Measurements from ENCODE around the gene DNAI4.
"Not testable (repeated sequence)": the region's sequence is repeated elsewhere in the genome, so short reads cannot be mapped to it uniquely, and the experiment has no call there.

DNAI4 gene, protein sequence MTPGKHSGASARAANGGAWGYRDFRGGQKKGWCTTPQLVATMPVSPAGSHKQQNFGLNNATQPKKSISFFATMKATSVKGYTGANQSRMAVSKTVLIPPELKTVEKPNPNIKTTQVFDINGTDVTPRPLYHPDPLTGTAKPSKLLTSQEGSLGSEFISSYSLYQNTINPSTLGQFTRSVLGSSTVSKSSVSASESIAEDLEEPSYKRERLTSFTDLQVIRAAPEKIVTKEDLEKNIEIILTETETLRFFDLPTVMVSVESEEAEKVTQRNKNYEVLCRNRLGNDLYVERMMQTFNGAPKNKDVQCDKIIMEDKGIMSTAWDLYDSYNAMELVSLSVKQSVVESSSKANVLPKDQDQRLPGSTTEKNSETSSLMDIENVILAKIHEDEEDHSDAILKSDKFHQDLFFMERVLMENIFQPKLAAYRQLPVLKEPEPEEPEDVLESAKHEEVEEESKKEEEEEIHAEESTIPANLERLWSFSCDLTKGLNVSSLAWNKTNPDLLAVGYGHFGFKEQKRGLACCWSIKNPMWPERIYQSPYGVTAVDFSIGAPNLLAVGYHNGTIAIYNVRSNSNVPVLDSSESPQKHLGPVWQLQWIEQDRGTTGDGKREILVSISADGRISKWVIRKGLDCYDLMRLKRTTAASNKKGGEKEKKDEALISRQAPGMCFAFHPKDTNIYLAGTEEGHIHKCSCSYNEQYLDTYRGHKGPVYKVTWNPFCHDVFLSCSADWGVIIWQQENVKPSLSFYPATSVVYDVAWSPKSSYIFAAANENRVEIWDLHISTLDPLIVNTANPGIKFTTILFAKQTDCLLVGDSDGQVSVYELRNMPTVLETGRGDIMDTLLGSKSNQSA

DNA sequence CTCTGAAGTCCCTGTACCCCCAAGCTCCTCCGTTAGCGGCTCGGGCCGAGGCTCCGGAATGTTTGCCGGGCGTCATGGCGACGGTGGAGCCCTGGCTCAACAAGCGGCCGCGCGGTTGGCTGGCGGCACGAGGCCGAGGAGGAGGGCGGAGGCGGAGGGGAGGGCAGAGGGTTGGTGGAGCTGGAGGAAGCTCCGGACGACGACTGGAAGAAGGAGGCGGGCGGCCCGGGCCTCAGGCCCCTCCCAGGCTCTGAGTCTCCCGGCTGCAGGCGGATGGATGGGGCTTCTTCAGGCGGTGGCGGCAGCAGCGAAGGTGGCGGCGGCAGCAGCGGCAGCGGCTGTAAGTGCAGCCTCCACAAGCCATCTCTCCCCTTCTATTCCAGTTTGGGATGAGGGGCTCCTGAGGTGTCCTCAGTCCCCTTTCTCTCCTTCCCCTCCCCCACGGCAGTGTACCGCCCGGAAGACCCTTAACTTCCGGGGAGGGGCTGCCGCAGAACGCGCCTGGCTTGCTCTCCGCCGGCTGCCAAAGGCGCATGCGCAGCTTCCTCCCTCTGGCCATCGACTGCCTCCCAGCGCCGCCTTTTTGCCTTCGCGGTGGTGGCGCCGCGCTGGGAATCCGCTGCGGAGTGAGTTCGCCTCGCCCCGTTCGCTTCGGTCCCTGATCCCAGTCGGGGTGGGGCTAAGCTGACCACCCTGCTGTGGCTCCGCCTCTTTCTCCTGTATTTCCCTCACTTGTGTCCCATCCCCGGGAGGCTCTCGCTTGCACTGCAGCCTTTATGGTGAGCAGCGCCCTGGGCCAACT is at the start of gene DNAI4, which contains the start of gene MIER1:
TSS of gene DNAI4 (minus strand) at position 101 of the 802 bp plus-strand sequence. CDS start at position 76, 25 bp downstream.
TSS of gene MIER1 (plus strand) at position 235 of the 802 bp plus-strand sequence. CDS start at position 274, 39 bp downstream.
- peak; percentile 97 for DNase-seq

DNA sequence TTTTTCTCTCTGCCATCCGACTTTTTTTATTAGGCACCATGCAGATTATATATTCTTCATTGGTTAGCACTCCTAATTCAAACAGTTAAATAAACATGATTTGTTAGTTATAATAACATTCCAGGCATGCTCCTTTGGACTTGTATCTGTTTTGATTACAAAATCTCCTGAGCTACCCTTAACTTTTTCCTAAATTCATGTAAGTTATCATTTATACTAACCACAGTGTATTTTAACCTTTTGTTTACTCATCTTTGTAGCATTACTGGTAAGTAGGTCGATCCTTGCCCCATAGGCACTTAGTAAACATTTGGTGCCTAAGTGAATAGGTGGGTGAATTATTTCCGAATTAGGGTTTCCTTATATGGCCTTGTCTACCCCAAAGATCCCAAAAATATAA is 43.9 kb upstream of the DNAI4 start:
- no peak for DNase-seq

DNA sequence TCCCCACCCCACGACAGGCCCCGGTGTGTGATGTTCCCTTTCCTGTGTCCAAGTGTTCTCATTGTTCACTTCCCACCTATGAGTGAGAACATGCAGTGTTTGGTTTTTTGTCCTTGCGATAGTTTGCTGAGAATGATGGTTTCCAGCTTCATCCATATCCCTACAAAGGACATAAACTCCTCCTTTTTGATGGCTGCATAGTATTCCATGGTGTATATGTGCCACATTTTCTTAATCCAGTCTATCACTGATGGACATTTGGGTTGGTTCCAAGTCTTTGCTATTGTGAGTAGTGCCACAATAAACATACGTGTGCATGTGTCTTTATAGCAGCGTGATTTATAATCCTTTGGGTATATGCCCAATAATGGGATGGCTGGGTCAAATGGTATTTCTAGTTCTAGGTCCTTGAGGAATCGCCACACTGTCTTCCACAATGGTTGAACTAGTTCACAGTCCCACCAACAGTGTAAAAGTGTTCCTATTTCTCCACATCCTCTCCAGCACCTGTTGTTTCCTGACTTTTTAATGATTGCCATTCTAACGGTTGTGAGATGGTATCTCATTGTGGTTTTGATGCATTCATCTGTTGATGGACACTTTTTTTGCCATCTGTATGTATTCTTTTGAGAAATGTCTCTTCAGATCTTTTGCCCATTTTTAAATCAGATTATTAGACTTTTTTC is 41.7 kb upstream of the DNAI4 start:
- not testable (repeated sequence) for DNase-seq

DNA sequence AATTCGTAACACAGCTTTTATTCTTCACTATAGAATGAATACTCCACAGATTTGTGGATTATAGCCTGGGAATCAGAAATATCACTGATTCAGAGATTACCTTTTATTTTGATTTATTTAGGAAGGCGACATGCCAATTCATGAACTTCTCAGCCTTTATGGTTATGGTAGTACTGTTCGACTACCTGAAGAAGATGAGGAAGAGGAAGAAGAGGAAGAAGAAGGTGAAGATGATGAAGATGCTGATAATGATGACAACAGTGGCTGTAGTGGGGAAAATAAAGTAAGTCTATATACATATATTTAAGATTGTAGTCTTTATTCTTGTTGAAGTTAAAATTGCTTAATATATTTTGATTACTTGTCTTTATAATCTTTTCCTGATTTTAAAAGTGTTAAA is 33.3 kb upstream of the DNAI4 start:
- DNase-seq, result no peak

DNA sequence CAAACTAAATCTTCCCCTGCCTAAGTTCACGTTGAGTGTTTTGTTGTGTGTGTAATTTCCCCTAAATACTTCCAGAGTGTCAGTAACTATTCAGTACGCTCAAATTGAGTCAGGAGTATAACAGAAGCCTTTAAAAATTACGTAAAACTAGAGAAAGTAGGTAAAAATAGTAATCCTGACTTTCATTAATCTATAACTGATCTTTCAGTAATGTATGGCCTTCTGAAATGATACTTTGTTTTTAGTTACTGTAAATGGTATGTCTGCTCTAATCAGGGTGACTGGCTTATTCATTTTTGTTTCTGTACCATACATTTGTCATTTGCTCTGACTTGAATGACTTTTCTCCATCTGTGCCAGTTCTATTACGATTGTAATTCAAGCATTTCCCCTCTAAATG is 29.6 kb upstream of the DNAI4 start:
- DNase-seq, result no peak

DNA sequence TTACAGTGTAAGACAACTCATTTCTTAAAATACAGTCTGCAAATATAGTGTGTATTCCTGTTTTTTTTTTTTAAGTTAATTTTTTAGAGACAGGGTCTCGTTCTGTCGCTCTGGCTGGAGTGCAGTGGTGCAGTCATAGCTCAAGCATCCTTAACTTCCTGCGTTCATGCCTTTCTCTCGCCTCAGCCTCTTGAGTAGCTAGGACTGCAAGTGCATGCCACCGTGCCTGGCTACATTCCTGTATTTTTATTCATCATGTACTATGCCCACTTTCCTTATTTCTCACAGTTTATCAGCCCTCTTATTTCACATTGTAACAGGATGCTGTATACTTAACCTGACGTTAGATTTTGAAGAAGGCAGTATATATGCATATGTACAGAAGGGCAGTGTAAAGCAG is 26.9 kb upstream of the DNAI4 start:
- DNase-seq, result no peak

DNA sequence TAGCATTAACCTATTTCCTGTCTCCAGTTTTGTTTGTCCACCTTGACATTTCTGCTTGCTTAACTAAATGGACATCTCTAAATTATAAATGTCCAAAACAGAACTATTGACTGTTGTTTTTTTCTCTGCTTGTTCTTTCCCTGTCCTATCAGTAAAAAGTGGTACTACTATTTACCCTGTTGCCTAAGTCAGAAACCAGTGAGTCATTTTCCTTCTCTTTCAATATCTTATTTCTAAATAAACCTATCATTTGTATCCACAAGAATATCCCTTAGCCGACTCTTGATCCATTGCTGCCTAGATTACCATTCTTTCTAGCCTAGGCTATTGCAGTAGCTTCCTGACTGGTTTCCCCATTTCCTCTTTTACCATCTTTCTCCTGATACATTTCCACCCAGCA is 22.6 kb upstream of the DNAI4 start:
- no peak for DNase-seq

DNA sequence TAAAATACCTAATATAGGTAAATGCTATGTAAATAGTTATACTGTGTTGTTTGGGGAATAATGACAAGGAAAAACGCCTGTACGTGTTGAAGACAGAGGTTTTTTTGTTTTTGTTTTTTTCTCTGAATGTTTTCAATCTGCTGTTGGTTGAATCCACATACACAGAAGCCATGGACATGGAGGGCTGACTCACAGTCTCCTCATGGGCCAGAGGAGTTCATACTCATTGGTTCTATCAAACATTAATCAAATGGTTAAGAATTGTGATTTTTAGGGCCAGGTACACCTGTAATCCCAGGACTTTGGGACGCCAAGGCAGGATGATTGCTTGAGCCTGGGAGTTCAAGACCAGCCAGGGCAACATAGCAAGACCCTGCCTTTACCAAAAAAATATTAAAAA is 20.7 kb upstream of the DNAI4 start:
- DNase-seq, result no peak

DNA sequence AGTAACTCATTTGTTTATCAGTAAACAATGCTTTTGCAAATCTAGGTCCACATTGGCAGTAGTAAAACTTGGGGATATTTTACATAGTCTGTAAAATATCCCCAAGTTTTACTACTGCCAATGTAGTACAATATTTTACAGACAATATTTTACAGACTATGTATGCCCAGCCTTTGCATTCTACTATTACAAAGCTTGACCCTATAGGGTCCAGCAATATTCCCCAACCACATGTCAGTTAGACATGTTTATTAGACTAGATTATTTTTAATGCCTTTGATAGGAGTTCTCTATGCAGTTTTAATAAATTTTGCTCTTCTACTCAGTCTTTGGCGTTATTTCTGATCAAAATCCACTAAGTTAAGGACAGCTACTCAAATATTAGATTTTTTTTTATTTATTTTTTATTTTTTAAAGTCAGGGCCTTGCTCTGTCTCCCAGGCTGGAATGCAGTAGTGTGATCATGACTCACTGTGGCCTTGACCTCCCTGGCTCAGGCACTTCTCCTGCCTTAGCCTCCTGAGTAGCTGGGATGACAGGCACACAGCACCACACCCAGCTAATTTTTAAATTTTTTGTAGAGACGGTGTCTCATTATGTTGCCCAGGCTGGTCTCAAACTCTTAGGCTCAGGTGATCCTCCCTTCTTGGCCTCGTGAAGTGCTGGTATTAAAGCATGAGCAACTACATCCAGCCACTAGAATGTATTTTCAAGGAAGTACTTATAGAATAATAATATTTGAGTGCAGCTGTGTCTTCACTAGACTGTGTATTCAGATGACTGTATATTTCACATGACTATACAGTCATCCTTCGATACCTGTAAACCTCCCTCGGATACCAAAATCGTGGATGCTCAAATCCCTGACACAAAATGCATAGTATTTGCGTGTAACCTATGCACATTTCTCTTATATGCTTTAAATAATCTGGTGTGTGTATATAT is 19.9 kb upstream of the DNAI4 start:
- no peak for DNase-seq

DNA sequence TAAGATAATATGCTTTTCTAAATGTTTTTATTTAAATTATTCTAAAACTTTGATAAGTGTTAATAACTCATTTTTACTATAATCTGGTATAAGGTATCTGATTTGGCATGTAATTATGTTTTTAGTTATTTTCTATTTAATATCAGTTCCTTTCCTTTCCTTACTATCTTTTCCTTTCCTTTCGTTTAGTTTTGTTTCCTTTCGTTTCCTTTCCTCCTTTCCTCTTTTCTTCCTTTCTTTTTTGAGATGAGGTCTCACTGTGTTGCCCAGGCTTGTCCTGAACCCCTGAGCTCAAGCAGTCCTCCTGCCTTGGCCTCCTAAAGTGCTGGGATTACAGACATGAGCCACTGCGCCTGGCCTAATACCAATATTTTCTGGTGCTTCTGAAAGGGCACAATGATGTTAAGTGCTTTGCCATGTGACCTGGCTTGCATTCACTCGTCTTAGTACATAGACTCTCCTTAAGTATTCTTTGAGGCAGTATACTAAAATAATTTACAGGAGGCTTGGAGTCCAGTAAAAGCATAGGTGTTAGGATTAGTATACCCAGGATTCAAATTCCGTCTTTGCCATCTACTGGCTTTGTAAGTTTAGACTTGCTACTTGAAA is 18.8 kb upstream of the DNAI4 start:
- DNase-seq, result no peak

DNA sequence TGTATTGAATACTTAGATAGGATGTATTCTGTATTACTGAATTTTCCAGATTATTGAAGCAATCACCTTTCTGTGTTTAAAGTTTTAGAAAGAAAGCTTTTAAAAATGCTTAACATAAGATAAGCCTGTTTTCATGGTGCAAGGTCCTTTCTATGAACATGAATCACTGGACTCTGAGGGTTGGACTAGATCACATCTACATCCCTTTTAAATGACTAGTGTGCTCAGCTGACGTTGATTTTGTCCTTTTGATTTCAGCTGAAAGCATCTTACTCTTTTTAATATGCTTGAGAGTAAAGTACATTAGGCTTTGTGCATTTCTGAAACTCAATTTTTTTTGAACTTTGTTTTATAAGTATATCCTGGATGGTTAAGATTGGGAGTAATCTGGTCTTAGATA is 16.3 kb upstream of the DNAI4 start:
- DNase-seq, result no peak

DNA sequence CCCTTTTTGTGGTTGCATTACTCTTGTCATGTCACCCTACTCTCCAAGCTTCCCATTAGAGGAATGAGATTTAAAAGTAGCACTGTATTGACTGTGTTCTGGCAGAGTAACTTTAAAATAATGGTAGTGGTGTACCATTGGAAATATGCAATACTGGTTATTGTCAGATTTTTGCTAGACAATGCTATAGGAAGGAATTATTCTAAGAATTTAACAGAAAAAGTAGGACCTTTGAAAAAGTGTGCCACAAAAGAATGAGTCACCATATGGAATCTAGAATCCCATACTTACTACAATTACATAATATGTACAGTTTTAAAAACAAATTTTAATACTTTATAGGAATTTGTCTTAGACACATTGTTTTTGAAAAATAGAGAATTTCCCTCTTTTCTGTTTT is 14.0 kb upstream of the DNAI4 start:
- DNase-seq, result no peak

DNA sequence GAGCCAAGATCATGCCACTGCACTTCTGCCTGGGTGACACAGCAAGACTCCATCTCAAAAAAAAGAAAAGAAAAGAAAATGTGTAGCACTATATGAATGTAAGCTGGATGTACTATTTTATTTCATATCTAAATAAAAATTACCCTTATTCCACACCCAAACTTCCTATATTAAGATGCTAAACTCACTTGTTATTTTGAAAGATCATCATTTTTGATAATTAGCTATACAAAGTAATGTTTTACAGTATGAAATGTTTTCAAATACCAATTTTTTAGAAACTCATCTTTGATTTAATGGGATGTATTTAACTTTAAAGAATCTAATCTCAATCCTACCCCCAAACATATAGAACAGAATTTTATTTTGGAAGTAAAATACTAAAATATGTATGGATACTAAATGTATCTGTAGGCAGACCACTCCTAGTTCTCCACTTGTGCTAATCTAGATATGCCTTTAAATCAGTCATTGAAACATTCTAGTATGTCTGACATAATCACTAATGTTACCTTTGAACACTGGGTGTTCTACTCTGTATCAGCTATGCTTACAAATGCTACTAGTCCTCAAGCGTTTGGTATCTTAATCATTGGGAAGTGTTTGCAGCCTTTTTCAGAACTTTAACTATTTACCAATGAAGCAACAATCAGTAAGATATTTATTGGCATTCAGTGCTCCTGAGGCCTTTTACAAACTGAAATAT is 13.0 kb upstream of the DNAI4 start:
- no peak for DNase-seq

DNA sequence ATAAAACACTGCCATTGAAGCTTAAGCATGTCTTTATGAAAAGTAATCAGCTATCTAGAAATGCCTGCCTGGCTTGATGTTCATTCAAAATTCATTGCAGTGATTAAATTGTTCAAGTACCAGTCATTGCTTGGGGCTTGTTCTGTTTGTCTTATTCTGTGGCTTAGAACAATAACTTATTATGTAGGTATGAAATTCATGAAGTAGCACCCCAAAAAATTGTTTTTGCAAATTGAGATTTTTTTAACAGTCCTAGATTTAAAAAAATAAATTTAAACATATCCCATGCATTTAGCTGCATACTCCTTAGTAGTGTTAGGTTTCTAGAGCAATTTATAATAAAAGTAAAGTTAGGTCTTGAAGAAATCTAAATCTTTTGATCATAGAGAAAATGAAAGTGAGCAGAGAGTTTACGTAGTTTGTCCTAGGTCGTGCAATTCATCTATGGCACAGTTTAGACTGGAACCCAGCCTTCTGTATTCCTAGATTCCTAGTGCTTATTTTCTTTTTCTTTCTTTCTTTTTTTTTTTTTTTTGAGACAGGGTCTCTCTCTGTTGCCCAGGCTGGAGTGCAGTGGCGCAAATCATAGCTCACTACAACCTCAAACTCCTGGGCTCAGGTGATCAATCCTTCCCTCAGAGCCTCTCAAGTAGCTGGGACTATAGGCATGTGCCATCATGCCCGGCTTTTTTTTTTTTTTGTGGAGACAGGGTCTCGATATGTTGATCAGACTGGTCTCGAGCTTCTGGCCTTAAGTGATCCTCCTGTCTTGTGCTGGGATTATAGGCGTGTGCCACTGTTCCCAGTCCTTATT is 9.4 kb upstream of the DNAI4 start:
- DNase-seq, result no peak

DNA sequence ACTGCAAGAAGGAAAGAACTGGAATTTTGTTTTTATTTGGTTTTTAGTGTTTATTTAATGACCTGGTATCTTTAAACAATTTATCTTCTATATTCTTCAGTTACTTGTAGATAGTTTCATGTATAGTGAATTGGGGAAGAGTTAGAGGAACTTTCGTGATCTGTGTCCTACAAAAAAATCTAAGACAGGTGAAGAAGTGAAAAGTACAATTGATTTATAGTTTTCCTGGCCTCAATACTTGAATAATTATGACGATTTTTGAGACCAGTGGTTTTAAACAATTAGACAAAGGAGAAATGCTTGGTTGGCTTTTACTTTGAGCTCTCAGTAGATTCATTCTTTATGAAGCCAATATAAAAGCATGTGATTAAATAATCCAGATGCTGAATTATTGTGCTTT is 7.6 kb upstream of the DNAI4 start:
- no peak for DNase-seq

DNA sequence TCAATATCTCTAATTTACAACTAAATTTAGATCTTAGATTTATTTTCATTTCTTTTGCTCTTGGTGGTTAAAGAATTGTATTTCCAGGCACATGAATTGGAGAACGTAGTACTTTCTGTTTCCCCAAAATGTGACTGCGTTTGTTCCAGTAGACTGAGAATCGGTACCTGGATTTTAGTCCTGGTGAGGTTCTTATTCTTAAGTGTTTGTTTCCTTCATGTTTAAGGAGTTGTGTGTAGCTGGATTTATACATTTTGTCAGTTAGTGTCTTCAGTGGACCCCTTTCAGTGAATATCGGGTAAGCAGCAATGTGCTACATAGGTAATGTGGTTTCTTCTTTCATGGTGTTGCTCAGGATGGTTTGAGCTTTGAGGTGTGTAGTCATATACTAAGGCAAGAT is 6.9 kb upstream of the DNAI4 start:
- no peak for DNase-seq

DNA sequence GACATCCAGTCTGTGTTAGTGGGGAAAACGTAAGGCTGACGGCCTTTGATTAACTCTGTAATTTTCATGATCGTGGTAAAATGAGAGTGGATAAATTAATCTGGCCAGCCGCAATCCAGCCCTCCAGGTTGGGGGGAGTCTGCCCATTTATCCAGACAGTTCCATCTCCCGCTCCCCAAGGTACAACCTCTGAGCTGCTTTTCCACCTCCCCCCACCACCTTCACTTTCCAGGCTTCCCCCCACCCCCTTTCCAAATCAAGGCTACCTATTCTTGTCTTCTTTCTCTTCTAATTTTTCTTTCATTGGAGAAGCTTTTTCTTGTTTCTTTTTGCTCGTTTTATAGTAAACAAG is 6.1 kb upstream of the DNAI4 start:
- no peak for DNase-seq

DNA sequence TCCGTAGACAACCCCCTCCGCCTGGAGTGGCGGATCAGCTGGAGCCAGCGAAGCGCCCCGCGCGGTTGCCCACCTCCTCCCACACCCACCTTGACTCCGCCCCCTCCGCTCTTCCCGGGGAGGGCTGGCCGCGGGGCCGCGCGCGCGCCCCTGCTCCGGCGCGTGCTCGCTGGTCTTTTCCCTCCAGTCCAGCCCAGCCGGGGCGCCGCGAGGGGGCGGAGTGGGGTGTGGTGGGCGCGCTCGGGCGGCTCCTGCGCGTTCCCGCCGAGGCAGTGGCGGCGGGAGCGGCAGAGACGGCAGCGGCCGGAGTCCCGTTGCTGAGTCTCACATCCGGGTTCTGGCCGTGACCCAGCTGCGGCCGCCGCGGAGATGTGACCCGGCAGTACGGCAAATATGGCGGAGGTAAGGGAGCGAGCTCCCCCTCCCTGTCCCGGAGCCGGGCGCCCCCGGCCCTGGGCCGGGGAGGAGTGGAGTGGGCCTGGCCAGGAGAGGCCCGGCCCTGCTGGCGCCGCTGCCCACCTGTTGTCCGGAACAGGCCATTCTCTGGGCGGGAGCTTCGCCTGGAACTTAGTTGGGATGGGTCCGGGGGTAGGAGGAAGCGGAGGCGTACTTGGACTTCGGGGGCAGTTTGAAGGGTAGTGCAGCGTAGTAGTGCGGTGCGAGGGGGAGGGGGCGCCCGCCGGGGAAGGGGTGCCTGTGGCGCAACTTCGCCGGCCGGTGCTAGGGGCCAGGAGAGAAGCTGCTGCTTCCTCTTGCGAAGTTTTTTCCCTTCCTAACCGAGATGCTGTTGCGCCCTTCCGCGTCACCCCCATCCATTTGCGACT is 5.6 kb upstream of the DNAI4 start:
- DNase-seq, result peak; percentile 96

DNA sequence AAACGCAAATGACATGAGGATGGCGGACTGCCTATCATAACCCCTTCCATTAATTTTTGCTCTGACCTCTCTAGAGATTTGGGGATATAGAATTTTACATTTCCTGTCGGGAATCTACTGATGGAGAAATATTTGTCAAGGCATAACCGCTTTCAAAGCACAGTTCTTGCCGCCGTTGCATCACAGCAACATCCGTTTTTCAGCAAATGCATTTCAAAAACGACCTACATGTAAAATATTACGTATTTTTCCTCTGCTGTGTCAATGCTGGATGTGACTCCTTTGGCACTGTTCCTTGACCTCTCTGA is 5.0 kb upstream of the DNAI4 start:
- no peak for DNase-seq

Measured in activated CD8-positive, alpha-beta memory T cell treated with anti-CD3 and anti-CD28 coated beads, Interleukin-2, amount 50 U/mL, for 4 hours (primary cell).